Measurements from ENCODE around the gene MYEOV. TPM values are rescaled to one million over a fixed set of nuclear protein-coding genes. Genes with fewer than 3 reads are reported as not detected.

The MYEOV gene
- total RNA-seq, 4 donors from 2014 or later: not detected

- no peaks in the 10 kb centered on the region for H3K9me3 ChIP-seq
- H3K4me1 ChIP-seq: peaks cover 24 to 41% (median 34%) of the 10 kb centered on the region in 4 donors
- no peaks in the 10 kb centered on the region for H3K27me3 ChIP-seq
- 86% methylated on average over 4 of the region's 8 CpGs for WGBS
- intact Hi-C loops (cut with DNase I): no loop called here
- H3K4me3 ChIP-seq: no peak overlapping the region
- H3K36me3 ChIP-seq: no peaks in the 10 kb centered on the region
- H3K27ac ChIP-seq (replicated peaks in 1 of 4): no peak overlapping the region
- TF ChIP-seq CTCF (IDR thresholded peaks at IDR 0.05) (no peak), POLR2AphosphoS5 (IDR thresholded peaks at IDR 0.05) (no peak), POLR2A (IDR thresholded peaks at IDR 0.05; ENCODE audit: low read depth) (no peak), EP300 (IDR thresholded peaks at IDR 0.05) (no peak)
- no peak for DNase-seq (ENCODE audit: extremely low spot score)
Measured at GRCh38 chr11:69302447-69303020, 8.6 kb downstream of the MYEOV start.

- no peak for TF ChIP-seq EP300 (IDR thresholded peaks at IDR 0.05)
- no peak for TF ChIP-seq POLR2AphosphoS5 (IDR thresholded peaks at IDR 0.05)
- no peak for TF ChIP-seq CTCF (IDR thresholded peaks at IDR 0.05)
- TF ChIP-seq POLR2A (IDR thresholded peaks at IDR 0.05; ENCODE audit: low read depth): no peak
- Histone ChIP-seq H3K4me1 (peaks cover 15 to 32% (median 25%) of the 10 kb centered on the region in 4 donors), H3K27me3 (no peaks in the 10 kb centered on the region), H3K9me3 (no peaks in the 10 kb centered on the region), H3K4me3 (no peak overlapping the region), H3K36me3 (no peaks in the 10 kb centered on the region), H3K27ac (replicated peaks in 1 of 4) (no peak overlapping the region)
- no peak for DNase-seq (ENCODE audit: extremely low spot score)
- intact Hi-C loops (cut with DNase I): no loop called here
- 96% methylated on average over 18 of the region's 18 CpGs for WGBS
Measured at GRCh38 chr11:69303427-69303826, 9.5 kb downstream of the MYEOV start.

- WGBS: 89% methylated on average over 1 of the region's 1 CpG
- TF ChIP-seq EP300 (IDR thresholded peaks at IDR 0.05): no peak
- no peaks in the 10 kb centered on the region for H3K36me3 ChIP-seq
- DNase-seq (ENCODE audit: extremely low spot score): no peak
- H3K27me3 ChIP-seq: no peaks in the 10 kb centered on the region
- intact Hi-C loops (cut with DNase I): no loop called here
- no peak overlapping the region for H3K27ac ChIP-seq (replicated peaks in 1 of 4)
- no peaks in the 10 kb centered on the region for H3K9me3 ChIP-seq
- H3K4me3 ChIP-seq: no peak overlapping the region
- peaks cover 7 to 24% (median 16%) of the 10 kb centered on the region in 4 donors for H3K4me1 ChIP-seq
Measured at GRCh38 chr11:69304258-69304657, 10.3 kb downstream of the MYEOV start.

- intact Hi-C loops (cut with DNase I): no loop called here
- H3K27me3 ChIP-seq: no peaks in the 10 kb centered on the region
- no peaks in the 10 kb centered on the region for H3K9me3 ChIP-seq
- no peak overlapping the region for H3K27ac ChIP-seq (replicated peaks in 1 of 4)
- H3K36me3 ChIP-seq: no peaks in the 10 kb centered on the region
- TF ChIP-seq CTCF (IDR thresholded peaks at IDR 0.05) (no peak), POLR2A (IDR thresholded peaks at IDR 0.05; ENCODE audit: low read depth) (no peak), POLR2AphosphoS5 (IDR thresholded peaks at IDR 0.05) (no peak), EP300 (IDR thresholded peaks at IDR 0.05) (no peak)
- H3K4me1 ChIP-seq: peaks cover 2 to 19% (median 12%) of the 10 kb centered on the region in 4 donors
- no peak for DNase-seq (ENCODE audit: extremely low spot score)
- H3K4me3 ChIP-seq: no peak overlapping the region
- 80% methylated on average over 6 of the region's 6 CpGs for WGBS
Measured at GRCh38 chr11:69304686-69305085, 10.7 kb downstream of the MYEOV start.

- 76% methylated on average over 11 of the region's 11 CpGs for WGBS
- no peak for DNase-seq (ENCODE audit: extremely low spot score)
Measured at GRCh38 chr11:69305885-69306540, 12.1 kb downstream of the MYEOV start.

More at GRCh38 chr11:69305885-69306540, 12.1 kb downstream of the MYEOV start:
- Histone ChIP-seq H3K27me3 (no peaks in the 10 kb centered on the region), H3K4me3 (no peak overlapping the region), H3K4me1 (peaks cover 0 to 13% (median 7%) of the 10 kb centered on the region in 4 donors), H3K36me3 (no peaks in the 10 kb centered on the region), H3K9me3 (no peaks in the 10 kb centered on the region), H3K27ac (replicated peaks in 1 of 4) (no peak overlapping the region)
- TF ChIP-seq POLR2AphosphoS5 (IDR thresholded peaks at IDR 0.05): no peak
- TF ChIP-seq EP300 (IDR thresholded peaks at IDR 0.05): no peak
- TF ChIP-seq CTCF (IDR thresholded peaks at IDR 0.05): no peak
- no peak for TF ChIP-seq POLR2A (IDR thresholded peaks at IDR 0.05; ENCODE audit: low read depth)
- intact Hi-C loops (cut with DNase I): no loop called here

Measured in esophagus muscularis mucosa (tissue), 4 donors.